ENCODE data around the gene MORC2.

The MORC2 gene

DNA sequence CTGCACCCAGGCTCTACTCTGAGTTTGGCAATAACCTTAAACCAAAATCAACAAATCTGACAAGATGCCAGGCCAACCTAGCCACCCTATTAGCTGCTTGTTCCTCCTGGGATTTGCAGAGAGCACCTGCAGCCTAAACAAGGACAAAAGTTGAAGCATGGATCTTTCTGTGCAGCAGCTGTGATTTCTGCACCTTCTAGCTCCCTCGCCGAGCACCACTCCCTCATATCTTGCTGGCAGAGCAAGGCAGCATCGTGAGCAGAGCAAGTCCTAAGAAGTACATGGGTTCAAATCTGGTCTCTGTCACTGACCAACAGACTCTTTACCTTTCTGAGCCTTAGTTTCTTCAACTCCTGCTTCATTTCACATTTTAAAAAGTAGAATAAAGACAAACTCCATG, 38.3 kb downstream of the MORC2 start:
- TF ChIP-seq SIN3A (IDR thresholded peaks at IDR 0.05; ENCODE audit: borderline replicate concordance, insufficient read depth, low read length) (no peak), POLR2AphosphoS5 (IDR thresholded peaks at IDR 0.05; ENCODE audit: low read depth, low read length) (no peak), TAF1 (IDR thresholded peaks at IDR 0.05; ENCODE audit: borderline replicate concordance, insufficient read depth, low read length) (no peak), FOXP2 (optimal IDR thresholded peaks at IDR 0.05; ENCODE audit: borderline replicate concordance, extremely low read depth, extremely low read length, insufficient read depth) (no peak)
- TF ChIP-seq, protein P1, sequence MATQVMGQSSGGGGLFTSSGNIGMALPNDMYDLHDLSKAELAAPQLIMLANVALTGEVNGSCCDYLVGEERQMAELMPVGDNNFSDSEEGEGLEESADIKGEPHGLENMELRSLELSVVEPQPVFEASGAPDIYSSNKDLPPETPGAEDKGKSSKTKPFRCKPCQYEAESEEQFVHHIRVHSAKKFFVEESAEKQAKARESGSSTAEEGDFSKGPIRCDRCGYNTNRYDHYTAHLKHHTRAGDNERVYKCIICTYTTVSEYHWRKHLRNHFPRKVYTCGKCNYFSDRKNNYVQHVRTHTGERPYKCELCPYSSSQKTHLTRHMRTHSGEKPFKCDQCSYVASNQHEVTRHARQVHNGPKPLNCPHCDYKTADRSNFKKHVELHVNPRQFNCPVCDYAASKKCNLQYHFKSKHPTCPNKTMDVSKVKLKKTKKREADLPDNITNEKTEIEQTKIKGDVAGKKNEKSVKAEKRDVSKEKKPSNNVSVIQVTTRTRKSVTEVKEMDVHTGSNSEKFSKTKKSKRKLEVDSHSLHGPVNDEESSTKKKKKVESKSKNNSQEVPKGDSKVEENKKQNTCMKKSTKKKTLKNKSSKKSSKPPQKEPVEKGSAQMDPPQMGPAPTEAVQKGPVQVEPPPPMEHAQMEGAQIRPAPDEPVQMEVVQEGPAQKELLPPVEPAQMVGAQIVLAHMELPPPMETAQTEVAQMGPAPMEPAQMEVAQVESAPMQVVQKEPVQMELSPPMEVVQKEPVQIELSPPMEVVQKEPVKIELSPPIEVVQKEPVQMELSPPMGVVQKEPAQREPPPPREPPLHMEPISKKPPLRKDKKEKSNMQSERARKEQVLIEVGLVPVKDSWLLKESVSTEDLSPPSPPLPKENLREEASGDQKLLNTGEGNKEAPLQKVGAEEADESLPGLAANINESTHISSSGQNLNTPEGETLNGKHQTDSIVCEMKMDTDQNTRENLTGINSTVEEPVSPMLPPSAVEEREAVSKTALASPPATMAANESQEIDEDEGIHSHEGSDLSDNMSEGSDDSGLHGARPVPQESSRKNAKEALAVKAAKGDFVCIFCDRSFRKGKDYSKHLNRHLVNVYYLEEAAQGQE (IDR thresholded peaks at IDR 0.05; ENCODE audit: insufficient read depth in 1 of 2, low read depth in 2 of 2, low read length in 2 of 2) = no peak

DNA sequence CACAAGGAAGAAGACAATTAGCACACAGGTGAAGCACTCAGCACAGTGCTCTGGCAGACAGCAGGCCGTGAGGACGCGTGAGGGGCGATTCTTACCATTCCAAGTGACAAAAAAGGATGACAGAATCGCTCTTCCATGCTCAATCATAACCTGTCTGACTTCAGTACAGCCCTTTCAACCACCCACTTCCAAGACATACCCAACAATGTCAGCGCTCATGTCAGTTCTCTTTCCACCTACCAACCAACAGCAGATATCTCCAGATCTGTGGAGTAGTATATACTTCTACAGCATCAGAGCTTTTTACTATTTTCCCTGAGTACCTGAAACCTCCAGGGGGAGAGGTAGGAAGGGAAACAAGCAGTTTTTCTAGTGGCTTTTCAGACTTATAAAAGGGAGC, 40.2 kb downstream of the MORC2 start:
- no peak for TF ChIP-seq SIN3A (IDR thresholded peaks at IDR 0.05; ENCODE audit: borderline replicate concordance, insufficient read depth, low read length)
- TF ChIP-seq, protein P1 (IDR thresholded peaks at IDR 0.05; ENCODE audit: insufficient read depth in 1 of 2, low read depth in 2 of 2, low read length in 2 of 2) = no peak
- no peak for TF ChIP-seq FOXP2 (optimal IDR thresholded peaks at IDR 0.05; ENCODE audit: borderline replicate concordance, extremely low read depth, extremely low read length, insufficient read depth)
- TF ChIP-seq POLR2AphosphoS5 (IDR thresholded peaks at IDR 0.05; ENCODE audit: low read depth, low read length) = no peak
- no peak for TF ChIP-seq TAF1 (IDR thresholded peaks at IDR 0.05; ENCODE audit: borderline replicate concordance, insufficient read depth, low read length)

- TF ChIP-seq SIN3A (IDR thresholded peaks at IDR 0.05; ENCODE audit: borderline replicate concordance, insufficient read depth, low read length) (no peak), TAF1 (IDR thresholded peaks at IDR 0.05; ENCODE audit: borderline replicate concordance, insufficient read depth, low read length) (no peak), POLR2AphosphoS5 (IDR thresholded peaks at IDR 0.05; ENCODE audit: low read depth, low read length) (no peak), FOXP2 (optimal IDR thresholded peaks at IDR 0.05; ENCODE audit: borderline replicate concordance, extremely low read depth, extremely low read length, insufficient read depth) (no peak)
- TF ChIP-seq, protein P1 (IDR thresholded peaks at IDR 0.05; ENCODE audit: insufficient read depth in 1 of 2, low read depth in 2 of 2, low read length in 2 of 2) = no peak
Observed at GRCh38 chr22:30927806-30928205, 40.8 kb downstream of the MORC2 start.

DNA sequence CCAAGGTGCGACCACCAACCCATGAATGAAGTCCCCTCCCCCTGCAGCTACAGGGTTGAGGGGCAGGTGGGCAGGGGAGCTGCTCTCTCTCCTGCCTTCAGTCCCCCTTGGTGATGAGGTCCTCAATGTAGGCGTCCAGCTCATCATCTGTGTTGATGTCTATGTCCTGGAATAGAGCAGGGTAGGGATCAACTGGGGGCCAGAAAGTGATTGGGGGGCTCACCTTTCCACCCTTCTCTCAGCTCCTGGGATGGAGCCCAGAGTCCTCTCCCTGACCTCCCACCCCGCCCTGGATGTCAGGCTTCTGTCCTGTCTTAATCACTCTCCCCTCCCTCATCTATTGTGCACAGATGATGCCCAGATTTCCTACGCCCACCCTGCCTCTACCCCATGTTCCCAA, 41.9 kb downstream of the MORC2 start:
- no peak for TF ChIP-seq TAF1 (IDR thresholded peaks at IDR 0.05; ENCODE audit: borderline replicate concordance, insufficient read depth, low read length)
- no peak for TF ChIP-seq SIN3A (IDR thresholded peaks at IDR 0.05; ENCODE audit: borderline replicate concordance, insufficient read depth, low read length)
- TF ChIP-seq POLR2AphosphoS5 (IDR thresholded peaks at IDR 0.05; ENCODE audit: low read depth, low read length) = no peak
- TF ChIP-seq, protein P1 (IDR thresholded peaks at IDR 0.05; ENCODE audit: insufficient read depth in 1 of 2, low read depth in 2 of 2, low read length in 2 of 2) = no peak
- no peak for TF ChIP-seq FOXP2 (optimal IDR thresholded peaks at IDR 0.05; ENCODE audit: borderline replicate concordance, extremely low read depth, extremely low read length, insufficient read depth)

GRCh38 chr22:30925667-30926066, 42.9 kb downstream of the MORC2 start:
- TF ChIP-seq TAF1 (IDR thresholded peaks at IDR 0.05; ENCODE audit: borderline replicate concordance, insufficient read depth, low read length) = no peak
- TF ChIP-seq POLR2AphosphoS5 (IDR thresholded peaks at IDR 0.05; ENCODE audit: low read depth, low read length) = no peak
- TF ChIP-seq SIN3A (IDR thresholded peaks at IDR 0.05; ENCODE audit: borderline replicate concordance, insufficient read depth, low read length) = no peak
- TF ChIP-seq, protein P1 (IDR thresholded peaks at IDR 0.05; ENCODE audit: insufficient read depth in 1 of 2, low read depth in 2 of 2, low read length in 2 of 2) = no peak
- no peak for TF ChIP-seq FOXP2 (optimal IDR thresholded peaks at IDR 0.05; ENCODE audit: borderline replicate concordance, extremely low read depth, extremely low read length, insufficient read depth)

Data from PFSK-1 (cell line).